ENCODE measurements around the gene STARD3. TPM values are rescaled to one million over a fixed set of nuclear protein-coding genes. Genes with fewer than 3 reads are reported as not detected.

STARD3 gene
- total RNA-seq, 2 donors from 2014 or later: 60.3 to 60.5 TPM

DNA sequence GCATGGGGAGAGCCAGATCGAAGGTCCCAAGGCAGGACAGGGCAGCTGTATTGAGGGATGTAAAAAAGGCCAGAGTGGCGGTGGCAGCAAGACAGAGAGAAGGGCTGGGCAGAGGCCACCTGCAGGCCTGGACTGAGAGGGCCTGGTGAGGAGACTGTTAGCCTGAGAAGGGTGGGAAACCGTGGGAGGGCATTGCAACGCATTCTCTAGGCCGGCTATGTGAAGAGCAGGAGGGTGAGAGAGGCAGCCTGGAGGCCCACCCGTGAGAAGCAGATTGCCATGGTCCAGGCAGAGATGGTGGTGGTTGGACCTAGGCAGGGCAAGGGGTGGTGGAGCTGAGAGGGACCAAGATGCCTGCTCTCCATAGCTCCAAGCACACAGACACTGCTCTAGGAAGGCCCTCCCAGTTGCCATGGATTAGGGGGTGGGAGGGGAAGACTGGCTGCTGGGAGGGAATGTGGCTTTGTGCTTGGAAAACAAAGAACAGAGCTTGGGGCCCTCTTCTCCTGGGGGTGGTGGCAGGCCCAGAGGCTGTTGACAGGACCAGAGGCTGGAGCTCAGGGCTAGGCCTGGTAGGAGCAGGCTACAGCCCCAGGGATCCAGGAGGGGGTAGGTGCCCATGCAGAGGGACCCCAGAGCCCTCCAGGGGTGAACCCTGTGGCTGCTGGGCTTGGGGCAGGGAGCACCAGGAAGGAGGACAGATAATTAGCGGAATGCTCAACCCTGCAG is 15.8 kb downstream of the STARD3 start:
- WGBS, 2 experiments (ENCODE audit: insufficient coverage in 1 of 2, insufficient read length in 1 of 2): 38 to 64% methylated on average over 6 to 7 of the region's 7 CpGs
- H3K27me3 ChIP-seq (ENCODE audit: control insufficient read depth, insufficient read depth, low read length, poor library complexity, severe bottlenecking): no peaks in the 10 kb centered on the region
- no peaks in the 10 kb centered on the region for H3K9me3 Mint-ChIP-seq
- peak; percentile 91 for DNase-seq
- H3K36me3 ChIP-seq (ENCODE audit: control insufficient read depth, insufficient read depth, low read length): no peaks in the 10 kb centered on the region
- peaks cover 14% of the 10 kb centered on the region for H3K36me3 Mint-ChIP-seq (ENCODE audit: low read depth)
- peaks cover 16% of the 10 kb centered on the region for H3K4me1 ChIP-seq (ENCODE audit: control insufficient read depth, insufficient read depth, low read length)
- TF ChIP-seq, protein P1, sequence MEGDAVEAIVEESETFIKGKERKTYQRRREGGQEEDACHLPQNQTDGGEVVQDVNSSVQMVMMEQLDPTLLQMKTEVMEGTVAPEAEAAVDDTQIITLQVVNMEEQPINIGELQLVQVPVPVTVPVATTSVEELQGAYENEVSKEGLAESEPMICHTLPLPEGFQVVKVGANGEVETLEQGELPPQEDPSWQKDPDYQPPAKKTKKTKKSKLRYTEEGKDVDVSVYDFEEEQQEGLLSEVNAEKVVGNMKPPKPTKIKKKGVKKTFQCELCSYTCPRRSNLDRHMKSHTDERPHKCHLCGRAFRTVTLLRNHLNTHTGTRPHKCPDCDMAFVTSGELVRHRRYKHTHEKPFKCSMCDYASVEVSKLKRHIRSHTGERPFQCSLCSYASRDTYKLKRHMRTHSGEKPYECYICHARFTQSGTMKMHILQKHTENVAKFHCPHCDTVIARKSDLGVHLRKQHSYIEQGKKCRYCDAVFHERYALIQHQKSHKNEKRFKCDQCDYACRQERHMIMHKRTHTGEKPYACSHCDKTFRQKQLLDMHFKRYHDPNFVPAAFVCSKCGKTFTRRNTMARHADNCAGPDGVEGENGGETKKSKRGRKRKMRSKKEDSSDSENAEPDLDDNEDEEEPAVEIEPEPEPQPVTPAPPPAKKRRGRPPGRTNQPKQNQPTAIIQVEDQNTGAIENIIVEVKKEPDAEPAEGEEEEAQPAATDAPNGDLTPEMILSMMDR (conservative IDR thresholded peaks at IDR 0.05): peak; percentile 30
- H3K27ac ChIP-seq (ENCODE audit: low read depth, low read length): peak overlapping the region; percentile 93
- no peak overlapping the region for H3K4me3 Mint-ChIP-seq
- peak overlapping the region; percentile 92 for H3K27ac Mint-ChIP-seq
- H3K27me3 Mint-ChIP-seq (ENCODE audit: insufficient read depth): no peaks in the 10 kb centered on the region
- peaks cover 24% of the 10 kb centered on the region for H3K4me1 Mint-ChIP-seq
- H3K4me3 ChIP-seq (ENCODE audit: low read length): no peak overlapping the region
- no peaks in the 10 kb centered on the region for H3K9me3 ChIP-seq (ENCODE audit: control insufficient read depth, low read length)
- H3K9ac ChIP-seq (ENCODE audit: extremely low read depth, low read length, poor library complexity, severe bottlenecking): peak overlapping the region; percentile 32

DNA sequence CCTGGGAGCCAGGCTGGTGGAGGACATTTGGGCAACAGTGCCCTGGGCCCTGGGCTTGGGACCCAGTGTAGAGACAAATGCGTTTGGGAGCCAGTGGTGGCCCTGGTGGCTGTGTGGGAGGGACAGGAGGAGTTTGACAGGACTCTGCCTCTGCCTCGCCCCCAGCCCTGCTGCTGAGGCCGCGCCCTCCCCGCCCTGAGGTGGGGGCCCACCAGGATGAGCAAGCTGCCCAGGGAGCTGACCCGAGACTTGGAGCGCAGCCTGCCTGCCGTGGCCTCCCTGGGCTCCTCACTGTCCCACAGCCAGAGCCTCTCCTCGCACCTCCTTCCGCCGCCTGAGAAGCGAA is 16.3 kb downstream of the STARD3 start:
- Mint-ChIP-seq H3K27me3 (ENCODE audit: insufficient read depth) (no peaks in the 10 kb centered on the region), H3K4me1 (peaks cover 24% of the 10 kb centered on the region), H3K9me3 (no peaks in the 10 kb centered on the region), H3K4me3 (peak overlapping the region; percentile 27), H3K27ac (peak overlapping the region; percentile 92), H3K36me3 (ENCODE audit: low read depth) (peaks cover 17% of the 10 kb centered on the region)
- H3K9ac ChIP-seq (ENCODE audit: extremely low read depth, low read length, poor library complexity, severe bottlenecking): peak overlapping the region; percentile 32
- no peaks in the 10 kb centered on the region for H3K9me3 ChIP-seq (ENCODE audit: control insufficient read depth, low read length)
- WGBS, 2 experiments (ENCODE audit: insufficient coverage in 1 of 2, insufficient read length in 1 of 2): 74 to 87% methylated on average over 9 to 12 of the region's 12 CpGs
- TF ChIP-seq, protein P1 (conservative IDR thresholded peaks at IDR 0.05): no peak
- peak overlapping the region; percentile 93 for H3K27ac ChIP-seq (ENCODE audit: low read depth, low read length)
- H3K4me1 ChIP-seq (ENCODE audit: control insufficient read depth, insufficient read depth, low read length): peaks cover 16% of the 10 kb centered on the region
- H3K4me3 ChIP-seq (ENCODE audit: low read length): no peak overlapping the region
- no peaks in the 10 kb centered on the region for H3K36me3 ChIP-seq (ENCODE audit: control insufficient read depth, insufficient read depth, low read length)
- DNase-seq: no peak
- H3K27me3 ChIP-seq (ENCODE audit: control insufficient read depth, insufficient read depth, low read length, poor library complexity, severe bottlenecking): no peaks in the 10 kb centered on the region

DNA sequence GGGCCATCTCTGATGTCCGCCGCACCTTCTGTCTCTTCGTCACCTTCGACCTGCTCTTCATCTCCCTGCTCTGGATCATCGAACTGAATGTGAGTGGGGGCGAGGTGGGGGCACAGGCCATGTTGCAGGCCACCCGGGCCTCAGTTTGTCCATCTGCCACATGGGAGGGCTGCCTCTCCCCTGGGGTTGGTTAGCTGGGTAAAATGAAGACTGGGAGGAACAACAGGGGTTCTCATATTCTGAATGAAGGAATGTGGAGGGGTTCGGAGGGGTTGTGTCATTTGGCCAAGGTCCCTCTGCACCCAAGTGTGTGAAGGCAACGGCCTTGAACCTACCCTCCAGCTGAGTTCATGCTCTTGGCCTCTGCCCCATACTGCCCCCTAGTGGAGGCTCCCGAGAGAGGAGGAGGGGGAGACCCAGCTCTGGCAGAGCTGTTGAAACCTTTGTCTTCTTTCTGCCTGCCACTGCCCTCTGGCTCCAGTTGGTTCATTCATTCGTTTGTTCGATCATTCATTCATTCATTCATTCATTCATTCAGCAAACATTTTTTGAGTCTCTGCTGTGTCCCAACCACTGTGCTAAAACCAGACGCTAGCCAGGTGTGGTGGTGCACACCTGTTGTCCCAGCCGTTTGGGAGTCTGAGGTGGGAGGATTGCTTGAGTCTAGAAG is 16.9 kb downstream of the STARD3 start:
- no peaks in the 10 kb centered on the region for H3K9me3 ChIP-seq (ENCODE audit: control insufficient read depth, low read length)
- peaks cover 16% of the 10 kb centered on the region for H3K4me1 ChIP-seq (ENCODE audit: control insufficient read depth, insufficient read depth, low read length)
- Mint-ChIP-seq H3K9me3 (no peaks in the 10 kb centered on the region), H3K4me3 (peak overlapping the region; percentile 27), H3K36me3 (ENCODE audit: low read depth) (peaks cover 17% of the 10 kb centered on the region), H3K27me3 (ENCODE audit: insufficient read depth) (no peaks in the 10 kb centered on the region), H3K4me1 (peaks cover 24% of the 10 kb centered on the region), H3K27ac (peak overlapping the region; percentile 91)
- no peak overlapping the region for H3K9ac ChIP-seq (ENCODE audit: extremely low read depth, low read length, poor library complexity, severe bottlenecking)
- peak overlapping the region; percentile 93 for H3K27ac ChIP-seq (ENCODE audit: low read depth, low read length)
- WGBS, 2 experiments (ENCODE audit: insufficient coverage in 1 of 2, insufficient read length in 1 of 2): 62 to 80% methylated on average over 10 to 14 of the region's 14 CpGs
- H3K27me3 ChIP-seq (ENCODE audit: control insufficient read depth, insufficient read depth, low read length, poor library complexity, severe bottlenecking): no peaks in the 10 kb centered on the region
- TF ChIP-seq, protein P1 (conservative IDR thresholded peaks at IDR 0.05): peak; percentile 97
- H3K36me3 ChIP-seq (ENCODE audit: control insufficient read depth, insufficient read depth, low read length): peaks cover 4% of the 10 kb centered on the region
- DNase-seq: peak; percentile 98
- H3K4me3 ChIP-seq (ENCODE audit: low read length): no peak overlapping the region
